Measurements from ENCODE around the gene TACC3.

The TACC3 gene

DNA sequence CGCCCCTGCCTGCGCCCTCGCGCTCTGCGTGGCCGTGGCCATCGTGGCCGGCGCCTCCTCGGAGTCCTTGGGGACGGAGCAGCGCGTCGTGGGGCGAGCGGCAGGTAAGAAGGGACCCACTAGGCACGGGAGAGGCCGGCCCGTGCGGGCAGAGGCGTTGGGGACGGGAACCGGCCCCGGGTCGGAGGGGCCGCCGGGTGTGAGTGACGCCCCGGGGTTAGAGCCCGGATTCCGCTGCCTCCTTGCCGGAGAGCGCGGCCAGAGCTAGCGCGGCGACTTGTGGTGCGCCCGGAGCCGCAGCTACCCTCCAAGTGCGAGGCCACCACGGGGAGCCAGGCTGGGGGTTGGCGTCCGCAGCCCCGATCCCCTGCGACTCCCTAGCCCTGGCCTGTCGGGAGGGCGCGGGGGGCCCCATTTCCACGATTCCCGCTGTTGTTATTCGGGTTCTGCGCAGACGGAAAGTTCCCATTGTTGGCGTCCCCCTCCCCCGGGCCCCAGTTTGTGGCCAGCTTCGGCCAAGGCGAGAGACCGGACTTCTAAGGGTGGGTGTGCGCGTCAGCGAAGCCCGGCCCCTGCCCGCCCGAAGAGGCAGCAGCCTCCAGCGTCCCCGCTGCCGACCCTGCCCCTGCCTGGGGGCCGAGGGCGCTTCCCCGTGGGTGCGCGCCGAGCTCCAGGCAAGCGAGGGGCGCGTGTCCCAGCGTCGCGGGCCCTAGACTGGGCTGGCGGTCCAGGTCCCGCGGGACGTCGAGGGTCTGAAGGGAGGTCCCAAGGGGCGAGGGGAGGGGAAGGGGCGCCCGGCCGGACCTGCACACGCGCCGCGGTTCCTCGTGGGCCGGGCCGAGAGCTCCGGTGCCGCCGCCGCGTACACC is 72.9 kb downstream of the TACC3 start:
- no peak for DNase-seq (ENCODE audit: low spot score)

Measured in hematopoietic multipotent progenitor cell treated with erythropoietin and hydrocortisone succinate and interleukin-3 and kit ligand, for 17 days (in vitro differentiated cells).